ENCODE data around the gene ZNF665. TPM values are rescaled to one million over a fixed set of nuclear protein-coding genes. Genes with fewer than 3 reads are reported as not detected.

ZNF665 gene
- total RNA-seq, 1 experiment from 2014 or later, result 0.77 TPM

DNA sequence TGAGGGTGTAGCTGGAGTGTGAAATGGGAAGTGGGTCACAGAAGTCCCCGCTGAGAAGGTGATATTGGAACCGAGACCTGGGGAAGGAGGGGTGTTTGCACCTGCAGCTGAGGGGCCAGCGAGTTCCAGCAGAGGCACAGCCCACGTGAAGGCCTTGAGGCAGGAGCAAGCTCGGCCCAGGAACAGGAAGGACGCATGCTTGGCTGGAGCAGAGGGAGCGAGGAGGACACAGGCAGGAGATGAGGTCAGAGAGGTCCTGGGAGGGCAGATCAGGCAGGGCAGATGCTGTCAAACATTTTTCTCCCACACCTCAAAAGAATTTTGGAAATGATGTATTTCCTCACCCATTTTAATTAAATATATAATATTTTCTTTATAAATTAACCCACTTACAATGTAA lies 69.8 kb downstream of the ZNF665 start:
- no peak overlapping the region for H3K9ac ChIP-seq (ENCODE audit: low read length)
- no peaks in the 10 kb centered on the region for H4K20me1 ChIP-seq (ENCODE audit: low read length)
- H3K27me3 ChIP-seq (ENCODE audit: low read length), result no peaks in the 10 kb centered on the region
- no peak overlapping the region for H3K4me2 ChIP-seq (ENCODE audit: low read length)
- intact Hi-C loops (cut with micrococcal nuclease), result no loop called here
- peaks cover 5% of the 10 kb centered on the region for H3K9me3 ChIP-seq (ENCODE audit: low read length)
- H2AFZ ChIP-seq (ENCODE audit: low read length), result no peak overlapping the region
- TF ChIP-seq EZH2 (IDR thresholded peaks at IDR 0.05; ENCODE audit: low read length, unreplicated experiment) (no peak), EZH2phosphoT487 (IDR thresholded peaks at IDR 0.05; ENCODE audit: borderline replicate concordance, low read length) (no peak)
- TF ChIP-seq, protein P1, sequence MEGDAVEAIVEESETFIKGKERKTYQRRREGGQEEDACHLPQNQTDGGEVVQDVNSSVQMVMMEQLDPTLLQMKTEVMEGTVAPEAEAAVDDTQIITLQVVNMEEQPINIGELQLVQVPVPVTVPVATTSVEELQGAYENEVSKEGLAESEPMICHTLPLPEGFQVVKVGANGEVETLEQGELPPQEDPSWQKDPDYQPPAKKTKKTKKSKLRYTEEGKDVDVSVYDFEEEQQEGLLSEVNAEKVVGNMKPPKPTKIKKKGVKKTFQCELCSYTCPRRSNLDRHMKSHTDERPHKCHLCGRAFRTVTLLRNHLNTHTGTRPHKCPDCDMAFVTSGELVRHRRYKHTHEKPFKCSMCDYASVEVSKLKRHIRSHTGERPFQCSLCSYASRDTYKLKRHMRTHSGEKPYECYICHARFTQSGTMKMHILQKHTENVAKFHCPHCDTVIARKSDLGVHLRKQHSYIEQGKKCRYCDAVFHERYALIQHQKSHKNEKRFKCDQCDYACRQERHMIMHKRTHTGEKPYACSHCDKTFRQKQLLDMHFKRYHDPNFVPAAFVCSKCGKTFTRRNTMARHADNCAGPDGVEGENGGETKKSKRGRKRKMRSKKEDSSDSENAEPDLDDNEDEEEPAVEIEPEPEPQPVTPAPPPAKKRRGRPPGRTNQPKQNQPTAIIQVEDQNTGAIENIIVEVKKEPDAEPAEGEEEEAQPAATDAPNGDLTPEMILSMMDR (conservative IDR thresholded peaks at IDR 0.05; ENCODE audit: low read depth, low read length), result no peak
- H3K79me2 ChIP-seq (ENCODE audit: low read length), result no peaks in the 10 kb centered on the region
- no peaks in the 10 kb centered on the region for H3K9me2 ChIP-seq (replicated peaks; ENCODE audit: low read length)
- peaks cover 1% of the 10 kb centered on the region; the same call in 1 of the 2 replicates for H3K36me3 ChIP-seq (ENCODE audit: low read depth, low read length)
- POLR2A ChIA-PET (ENCODE audit: unreplicated experiment), result no interaction called here
- H3F3A ChIP-seq (ENCODE audit: low read length, unreplicated experiment), result no peaks in the 10 kb centered on the region
- BruUV-seq (replicated peaks), result no TSS peak
- no peak overlapping the region for H3K4me3 ChIP-seq (ENCODE audit: low read length)
- no peak for ATAC-seq
- DNase-seq, result no peak
- CTCF ChIA-PET, result no interaction called here
- H3K4me1 ChIP-seq (ENCODE audit: insufficient read depth, low read length), result no peaks in the 10 kb centered on the region
- no peak overlapping the region for H3K27ac ChIP-seq (ENCODE audit: low read length)

Other genes with a start within 250 kb of the ZNF665 start
- 7.6 and 10.2 TPM in 2 replicates for gene ZNF816, start 230.5 kb downstream of the ZNF665 start, total RNA-seq (2014; rRNA removed)
- not detected in 2 replicates for gene ERVV-1, start 179.4 kb downstream of the ZNF665 start, total RNA-seq (2014; rRNA removed)
- gene ERVV-2, start 148.6 kb downstream of the ZNF665 start, total RNA-seq (2014; rRNA removed), result not detected in 2 replicates
- 22.3 and 25.1 TPM in 2 replicates for gene ZNF160, start 89.9 kb downstream of the ZNF665 start, total RNA-seq (2014; rRNA removed)
- gene ZNF415, start 60.4 kb downstream of the ZNF665 start, total RNA-seq (2014; rRNA removed), result 1.3 and 5.2 TPM in 2 replicates
- gene ZNF347, start 34.3 kb downstream of the ZNF665 start, total RNA-seq (2014; rRNA removed), result 8.5 and 9.1 TPM in 2 replicates
- gene ZNF677, start 61.5 kb upstream of the ZNF665 start, total RNA-seq (2014; rRNA removed), result 8.0 and 14.1 TPM in 2 replicates
- gene VN1R2, start 64.9 kb upstream of the ZNF665 start, total RNA-seq (2014; rRNA removed), result not detected in 2 replicates
- gene VN1R4, start 74.4 kb upstream of the ZNF665 start, total RNA-seq (2014; rRNA removed), result not detected in 2 replicates
- gene ZNF845, start 140.4 kb upstream of the ZNF665 start, total RNA-seq (2014; rRNA removed), result 4.4 and 6.6 TPM in 2 replicates
- gene ZNF525, start 172.3 kb upstream of the ZNF665 start, total RNA-seq (2014; rRNA removed), result 13.1 and 25.6 TPM in 2 replicates
- 9.6 and 11.4 TPM in 2 replicates for gene ZNF765, start 201.8 kb upstream of the ZNF665 start, total RNA-seq (2014; rRNA removed)
- 15.8 and 16.5 TPM in 2 replicates for gene ZNF761, start 238.6 kb upstream of the ZNF665 start, total RNA-seq (2014; rRNA removed)